ENCODE measurements around the gene OTUD1. TPM values are rescaled to one million over a fixed set of nuclear protein-coding genes. Genes with fewer than 3 reads are reported as not detected.

The OTUD1 gene
- total and polyA plus RNA-seq, 2 donors (not counting 1 experiment from before 2014, with no cell fraction given) = 69.0 to 92.8 TPM

- Mint-ChIP-seq H3K4me3 (no peak overlapping the region), H3K4me1 (peaks cover 14% of the 10 kb centered on the region), H3K27ac (no peak overlapping the region), H3K27me3 (no peaks in the 10 kb centered on the region), H3K9me3 (ENCODE audit: insufficient read depth) (no peaks in the 10 kb centered on the region)
- Histone ChIP-seq H4K20me1 (ENCODE audit: control insufficient read depth, insufficient read depth, low read length, poor library complexity, severe bottlenecking) (no peaks in the 10 kb centered on the region), H3K4me2 (replicated peaks; ENCODE audit: low read depth, low read length, poor library complexity, severe bottlenecking) (no peak overlapping the region), H3K27me3 (replicated peaks in 1 of 4; ENCODE audit: control extremely low read depth in 1 of 4, control insufficient read depth in 3 of 4, insufficient read depth in 4 of 4, low read length in 3 of 4) (no peaks in the 10 kb centered on the region), H3K9me3 (ENCODE audit: control extremely low read depth in 1 of 3, control insufficient read depth in 2 of 3, insufficient read depth in 1 of 3, low read length in 2 of 3) (no peaks in the 10 kb centered on the region), H3K4me3 (ENCODE audit: control extremely low read depth in 1 of 5, extremely low read depth in 1 of 5, insufficient read depth in 1 of 5, low read depth in 2 of 5, low read length in 4 of 5) (no peak overlapping the region), H3K79me2 (ENCODE audit: control insufficient read depth, insufficient read depth, low read length) (no peaks in the 10 kb centered on the region), H3K36me3 (replicated peaks in 1 of 2; ENCODE audit: control extremely low read depth in 1 of 2, control insufficient read depth in 1 of 2, extremely low read depth in 1 of 2, insufficient read depth in 2 of 2, low read length in 1 of 2) (no peaks in the 10 kb centered on the region), H3K4me1 (ENCODE audit: control insufficient read depth in 2 of 2, insufficient read depth in 2 of 2, low read length in 2 of 2) (peaks cover 7 to 12% of the 10 kb centered on the region in 2 donors), H2AFZ (ENCODE audit: insufficient read depth, low read depth, low read length, poor library complexity, severe bottlenecking) (no peak overlapping the region), H3K27ac (ENCODE audit: low read length in 2 of 2) (no peak overlapping the region), H3K9ac (ENCODE audit: low read length) (no peak overlapping the region)
- DNase-seq (no peak), ATAC-seq (ENCODE audit: low read depth) (no peak)
- TF ChIP-seq EZH2 (IDR thresholded peaks at IDR 0.05; ENCODE audit: borderline replicate concordance, insufficient read depth, low read depth, low read length, poor library complexity, severe bottlenecking) (no peak), CTCF (IDR thresholded peaks at IDR 0.05) (no peak)
- ChIA-PET CTCF (interaction anchor here (0.6 to 1.5 kb wide), 2 partner anchors 33 to 104 kb away, joined by 3 read pairs; no protein-coding TSS in a partner anchor), POLR2A (no interaction called here)
- intact Hi-C loops (cut with micrococcal nuclease) = loop anchor here (10.0 kb wide), 1 partner anchor 47 kb away; no protein-coding TSS in a partner anchor
- WGBS (ENCODE audit: insufficient coverage) = 93% methylated on average over 2 of the region's 3 CpGs
Measured at GRCh38 chr10:23418051-23418681, 20.7 kb upstream of the OTUD1 start.

GRCh38 chr10:23419201-23419600 lies 19.7 kb upstream of the OTUD1 start:
- H4K20me1 ChIP-seq (ENCODE audit: control insufficient read depth, insufficient read depth, low read length, poor library complexity, severe bottlenecking) = no peaks in the 10 kb centered on the region
- ATAC-seq (ENCODE audit: low read depth) (no peak), DNase-seq (no peak)
- Mint-ChIP-seq H3K9me3 (ENCODE audit: insufficient read depth) (no peaks in the 10 kb centered on the region), H3K27ac (no peak overlapping the region), H3K4me3 (no peak overlapping the region), H3K4me1 (peaks cover 7% of the 10 kb centered on the region), H3K27me3 (no peaks in the 10 kb centered on the region)
- peaks cover 0 to 2% (median 0%) of the 10 kb centered on the region in 3 donors for H3K9me3 ChIP-seq (ENCODE audit: control extremely low read depth in 1 of 3, control insufficient read depth in 2 of 3, insufficient read depth in 1 of 3, low read length in 2 of 3)
- no peak overlapping the region for H3K27ac ChIP-seq (ENCODE audit: low read length in 2 of 2)
- no peak for TF ChIP-seq CTCF (IDR thresholded peaks at IDR 0.05)
- no peak for TF ChIP-seq EZH2 (IDR thresholded peaks at IDR 0.05; ENCODE audit: borderline replicate concordance, insufficient read depth, low read depth, low read length, poor library complexity, severe bottlenecking)
- H3K4me3 ChIP-seq (ENCODE audit: control extremely low read depth in 1 of 5, extremely low read depth in 1 of 5, insufficient read depth in 1 of 5, low read depth in 2 of 5, low read length in 4 of 5) = no peak overlapping the region
- no peak overlapping the region for H3K4me2 ChIP-seq (replicated peaks; ENCODE audit: low read depth, low read length, poor library complexity, severe bottlenecking)
- no peaks in the 10 kb centered on the region for H3K36me3 ChIP-seq (replicated peaks in 1 of 2; ENCODE audit: control extremely low read depth in 1 of 2, control insufficient read depth in 1 of 2, extremely low read depth in 1 of 2, insufficient read depth in 2 of 2, low read length in 1 of 2)
- WGBS (ENCODE audit: insufficient coverage) = 89% methylated on average over 4 of the region's 5 CpGs
- H3K27me3 ChIP-seq (replicated peaks in 1 of 4; ENCODE audit: control extremely low read depth in 1 of 4, control insufficient read depth in 3 of 4, insufficient read depth in 4 of 4, low read length in 3 of 4) = no peaks in the 10 kb centered on the region
- ChIA-PET POLR2A (no interaction called here), CTCF (no interaction called here)
- H2AFZ ChIP-seq (ENCODE audit: insufficient read depth, low read depth, low read length, poor library complexity, severe bottlenecking) = no peak overlapping the region
- no peak overlapping the region for H3K9ac ChIP-seq (ENCODE audit: low read length)
- no peaks in the 10 kb centered on the region for H3K79me2 ChIP-seq (ENCODE audit: control insufficient read depth, insufficient read depth, low read length)
- intact Hi-C loops (cut with micrococcal nuclease) = loop anchor here (10.0 kb wide), 1 partner anchor 46 kb away; no protein-coding TSS in a partner anchor
- H3K4me1 ChIP-seq (ENCODE audit: control insufficient read depth in 2 of 2, insufficient read depth in 2 of 2, low read length in 2 of 2) = peaks cover 0 to 3% of the 10 kb centered on the region in 2 donors
